ENCODE data around the gene NTRK1.

The NTRK1 gene

GRCh38 chr1:156906206-156906906, 45.7 kb downstream of the NTRK1 start:
- CTCF ChIA-PET, result interaction anchor here (0.6 kb wide), 1 partner anchor 14 kb away, joined by 3 read pairs; no protein-coding TSS in a partner anchor
- Histone ChIP-seq H3K9me3 (ENCODE audit: control insufficient read depth, insufficient read depth, low read depth, low read length) (no peaks in the 10 kb centered on the region), H3K4me1 (ENCODE audit: control insufficient read depth, insufficient read depth, low read length) (no peaks in the 10 kb centered on the region), H3K4me3 (ENCODE audit: low read depth, low read length) (no peak overlapping the region), H3K27ac (ENCODE audit: extremely low read depth, low read depth, low read length) (no peak overlapping the region), H3K36me3 (ENCODE audit: control insufficient read depth in 2 of 2, insufficient read depth in 1 of 2, low read length in 2 of 2) (no peaks in the 10 kb centered on the region)
- POLR2A ChIA-PET, result no interaction called here
- TF ChIP-seq MYNN (tag by site-specific recombination; IDR thresholded peaks at IDR 0.05; ENCODE audit: borderline replicate concordance) (no peak), ZNF621 (tag by site-specific recombination; IDR thresholded peaks at IDR 0.05) (no peak), ZNF596 (tag by site-specific recombination; IDR thresholded peaks at IDR 0.05) (no peak), ZNF10 (tag by site-specific recombination; IDR thresholded peaks at IDR 0.05) (no peak), ZNF707 (tag by site-specific recombination; IDR thresholded peaks at IDR 0.05) (no peak), ZNF184 (tag by site-specific recombination; IDR thresholded peaks at IDR 0.05) (no peak), ZBTB48 (tag by site-specific recombination; IDR thresholded peaks at IDR 0.05) (no peak), ZNF423 (tag by site-specific recombination; IDR thresholded peaks at IDR 0.05) (no peak), ZNF416 (tag by site-specific recombination; IDR thresholded peaks at IDR 0.05) (no peak), OSR2 (tag by site-specific recombination; IDR thresholded peaks at IDR 0.05) (no peak), ZNF629 (tag by site-specific recombination; IDR thresholded peaks at IDR 0.05) (no peak), KLF17 (tag by site-specific recombination; IDR thresholded peaks at IDR 0.05) (no peak), ZNF549 (tag by site-specific recombination; IDR thresholded peaks at IDR 0.05) (no peak), ZNF248 (tag by site-specific recombination; IDR thresholded peaks at IDR 0.05) (no peak)
- TF ChIP-seq, protein P1, sequence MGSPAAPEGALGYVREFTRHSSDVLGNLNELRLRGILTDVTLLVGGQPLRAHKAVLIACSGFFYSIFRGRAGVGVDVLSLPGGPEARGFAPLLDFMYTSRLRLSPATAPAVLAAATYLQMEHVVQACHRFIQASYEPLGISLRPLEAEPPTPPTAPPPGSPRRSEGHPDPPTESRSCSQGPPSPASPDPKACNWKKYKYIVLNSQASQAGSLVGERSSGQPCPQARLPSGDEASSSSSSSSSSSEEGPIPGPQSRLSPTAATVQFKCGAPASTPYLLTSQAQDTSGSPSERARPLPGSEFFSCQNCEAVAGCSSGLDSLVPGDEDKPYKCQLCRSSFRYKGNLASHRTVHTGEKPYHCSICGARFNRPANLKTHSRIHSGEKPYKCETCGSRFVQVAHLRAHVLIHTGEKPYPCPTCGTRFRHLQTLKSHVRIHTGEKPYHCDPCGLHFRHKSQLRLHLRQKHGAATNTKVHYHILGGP (tag by site-specific recombination; IDR thresholded peaks at IDR 0.05), result no peak

GRCh38 chr1:156908541-156908940, 47.9 kb downstream of the NTRK1 start:
- ChIA-PET CTCF (interaction anchor here (1.7 kb wide), 1 partner anchor 166 kb away, joined by 5 read pairs; no protein-coding TSS in a partner anchor), POLR2A (no interaction called here)
- Histone ChIP-seq H3K9me3 (ENCODE audit: control insufficient read depth, insufficient read depth, low read depth, low read length) (no peaks in the 10 kb centered on the region), H3K27ac (ENCODE audit: extremely low read depth, low read depth, low read length) (no peak overlapping the region), H3K4me3 (ENCODE audit: low read depth, low read length) (no peak overlapping the region), H3K4me1 (ENCODE audit: control insufficient read depth, insufficient read depth, low read length) (no peaks in the 10 kb centered on the region), H3K36me3 (ENCODE audit: control insufficient read depth in 2 of 2, insufficient read depth in 1 of 2, low read length in 2 of 2) (no peaks in the 10 kb centered on the region)
- TF ChIP-seq ZNF571 (tag by site-specific recombination; IDR thresholded peaks at IDR 0.05) (no peak), ZNF174 (tag by site-specific recombination; IDR thresholded peaks at IDR 0.05) (no peak), ZNF112 (tag by site-specific recombination; IDR thresholded peaks at IDR 0.05) (no peak), ZBTB26 (tag by site-specific recombination; optimal IDR thresholded peaks at IDR 0.05) (no peak), ZNF292 (tag by site-specific recombination; IDR thresholded peaks at IDR 0.05; ENCODE audit: borderline replicate concordance, low read depth) (no peak)

Data from HEK293 (cell line).